Measurements from ENCODE around the gene ITGA2B. TPM values are rescaled to one million over a fixed set of nuclear protein-coding genes. Genes with fewer than 3 reads are reported as not detected.
A peak's percentile ranks its signal among the peaks of the same experiment; 100 is the strongest.

The ITGA2B gene
- total and polyA plus RNA-seq, 2 donors (not counting 1 experiment from before 2014, with no cell fraction given): 0.10 to 0.66 TPM

GRCh38 chr17:44350733-44351226, 38.7 kb downstream of the ITGA2B start:
- TF ChIP-seq CTCF (conservative IDR thresholded peaks at IDR 0.05 in 1 of 2, IDR thresholded peaks at IDR 0.05 in 1 of 2; ENCODE audit: low read depth in 1 of 2, low read length in 2 of 2) (peak; percentile 50 to 84), EZH2 (IDR thresholded peaks at IDR 0.05; ENCODE audit: low read length, missing control alignments) (no peak)
- no peak overlapping the region for H3K4me3 ChIP-seq (replicated peaks in 1 of 4; ENCODE audit: control extremely low read depth in 1 of 4, insufficient read depth in 1 of 4, low read depth in 3 of 4, low read length in 4 of 4)
- no peaks in the 10 kb centered on the region for H4K20me1 ChIP-seq (ENCODE audit: control insufficient read depth, extremely low read depth, insufficient read depth, low read length)
- H3K9me3 ChIP-seq (ENCODE audit: control insufficient read depth, insufficient read depth, low read depth, low read length): no peaks in the 10 kb centered on the region
- H3K4me2 ChIP-seq (ENCODE audit: extremely low read depth, insufficient read depth, low read length): no peak overlapping the region
- peaks cover 18% of the 10 kb centered on the region for H3K36me3 ChIP-seq (ENCODE audit: control insufficient read depth, insufficient read depth, low read length)
- H3K27me3 ChIP-seq (ENCODE audit: control insufficient read depth, insufficient read depth, low read length): no peaks in the 10 kb centered on the region
- peaks cover 4% of the 10 kb centered on the region for H3K79me2 ChIP-seq (ENCODE audit: control insufficient read depth, insufficient read depth, low read length)
- peak; percentile 25 to 44 for DNase-seq (ENCODE audit: low read depth in 2 of 2)
- no peak overlapping the region for H2AFZ ChIP-seq (ENCODE audit: low read length)
- H3K9ac ChIP-seq (ENCODE audit: insufficient read depth, low read length): no peak overlapping the region
- H3K4me1 ChIP-seq (ENCODE audit: control insufficient read depth, extremely low read depth, insufficient read depth, low read length): no peaks in the 10 kb centered on the region
- no peak overlapping the region for H3K27ac ChIP-seq (ENCODE audit: insufficient read depth, low read length)

- Histone ChIP-seq H3K9ac (ENCODE audit: insufficient read depth, low read length) (no peak overlapping the region), H3K36me3 (ENCODE audit: control insufficient read depth, insufficient read depth, low read length) (peaks cover 18% of the 10 kb centered on the region), H3K27me3 (ENCODE audit: control insufficient read depth, insufficient read depth, low read length) (no peaks in the 10 kb centered on the region), H3K27ac (ENCODE audit: insufficient read depth, low read length) (no peak overlapping the region), H2AFZ (ENCODE audit: low read length) (no peak overlapping the region), H3K79me2 (ENCODE audit: control insufficient read depth, insufficient read depth, low read length) (peaks cover 7% of the 10 kb centered on the region), H3K4me1 (ENCODE audit: control insufficient read depth, extremely low read depth, insufficient read depth, low read length) (no peaks in the 10 kb centered on the region), H3K4me3 (replicated peaks in 1 of 4; ENCODE audit: control extremely low read depth in 1 of 4, insufficient read depth in 1 of 4, low read depth in 3 of 4, low read length in 4 of 4) (no peak overlapping the region), H3K4me2 (ENCODE audit: extremely low read depth, insufficient read depth, low read length) (no peak overlapping the region), H4K20me1 (ENCODE audit: control insufficient read depth, extremely low read depth, insufficient read depth, low read length) (no peaks in the 10 kb centered on the region), H3K9me3 (ENCODE audit: control insufficient read depth, insufficient read depth, low read depth, low read length) (no peaks in the 10 kb centered on the region)
- DNase-seq (ENCODE audit: low read depth in 2 of 2): no peak
- TF ChIP-seq EZH2 (IDR thresholded peaks at IDR 0.05; ENCODE audit: low read length, missing control alignments) (no peak), CTCF (conservative IDR thresholded peaks at IDR 0.05 in 1 of 2, IDR thresholded peaks at IDR 0.05 in 1 of 2; ENCODE audit: low read depth in 1 of 2, low read length in 2 of 2) (no peak)
Observed at GRCh38 chr17:44349553-44350070, 39.8 kb downstream of the ITGA2B start.

GRCh38 chr17:44348988-44349364, 40.5 kb downstream of the ITGA2B start:
- Histone ChIP-seq H3K4me3 (replicated peaks in 1 of 4; ENCODE audit: control extremely low read depth in 1 of 4, insufficient read depth in 1 of 4, low read depth in 3 of 4, low read length in 4 of 4) (no peak overlapping the region), H3K27me3 (ENCODE audit: control insufficient read depth, insufficient read depth, low read length) (no peaks in the 10 kb centered on the region), H3K4me1 (ENCODE audit: control insufficient read depth, extremely low read depth, insufficient read depth, low read length) (no peaks in the 10 kb centered on the region), H3K9me3 (ENCODE audit: control insufficient read depth, insufficient read depth, low read depth, low read length) (no peaks in the 10 kb centered on the region), H4K20me1 (ENCODE audit: control insufficient read depth, extremely low read depth, insufficient read depth, low read length) (no peaks in the 10 kb centered on the region), H3K36me3 (ENCODE audit: control insufficient read depth, insufficient read depth, low read length) (peaks cover 18% of the 10 kb centered on the region), H2AFZ (ENCODE audit: low read length) (no peak overlapping the region), H3K4me2 (ENCODE audit: extremely low read depth, insufficient read depth, low read length) (no peak overlapping the region), H3K27ac (ENCODE audit: insufficient read depth, low read length) (no peak overlapping the region), H3K79me2 (ENCODE audit: control insufficient read depth, insufficient read depth, low read length) (peaks cover 7% of the 10 kb centered on the region), H3K9ac (ENCODE audit: insufficient read depth, low read length) (no peak overlapping the region)
- DNase-seq (ENCODE audit: low read depth in 2 of 2): no peak
- TF ChIP-seq EZH2 (IDR thresholded peaks at IDR 0.05; ENCODE audit: low read length, missing control alignments): no peak
- TF ChIP-seq CTCF (conservative IDR thresholded peaks at IDR 0.05 in 1 of 2, IDR thresholded peaks at IDR 0.05 in 1 of 2; ENCODE audit: low read depth in 1 of 2, low read length in 2 of 2): no peak
